HG02588 (cell line): ENCODE results near the gene TLCD3A.
"Not testable (repeated sequence)": the region's sequence is repeated elsewhere in the genome, so short reads cannot be mapped to it uniquely, and the experiment has no call there.

Experiments
- ATAC-seq: cut with Tn5 transposase; IDR thresholded peaks from one replicate; pipeline ENCODE4 v1.9.1; 2021; ENCODE audit warnings: mild to moderate bottlenecking, moderate library complexity; ENCODE audit not compliant: unreplicated experiment

TLCD3A gene

DNA sequence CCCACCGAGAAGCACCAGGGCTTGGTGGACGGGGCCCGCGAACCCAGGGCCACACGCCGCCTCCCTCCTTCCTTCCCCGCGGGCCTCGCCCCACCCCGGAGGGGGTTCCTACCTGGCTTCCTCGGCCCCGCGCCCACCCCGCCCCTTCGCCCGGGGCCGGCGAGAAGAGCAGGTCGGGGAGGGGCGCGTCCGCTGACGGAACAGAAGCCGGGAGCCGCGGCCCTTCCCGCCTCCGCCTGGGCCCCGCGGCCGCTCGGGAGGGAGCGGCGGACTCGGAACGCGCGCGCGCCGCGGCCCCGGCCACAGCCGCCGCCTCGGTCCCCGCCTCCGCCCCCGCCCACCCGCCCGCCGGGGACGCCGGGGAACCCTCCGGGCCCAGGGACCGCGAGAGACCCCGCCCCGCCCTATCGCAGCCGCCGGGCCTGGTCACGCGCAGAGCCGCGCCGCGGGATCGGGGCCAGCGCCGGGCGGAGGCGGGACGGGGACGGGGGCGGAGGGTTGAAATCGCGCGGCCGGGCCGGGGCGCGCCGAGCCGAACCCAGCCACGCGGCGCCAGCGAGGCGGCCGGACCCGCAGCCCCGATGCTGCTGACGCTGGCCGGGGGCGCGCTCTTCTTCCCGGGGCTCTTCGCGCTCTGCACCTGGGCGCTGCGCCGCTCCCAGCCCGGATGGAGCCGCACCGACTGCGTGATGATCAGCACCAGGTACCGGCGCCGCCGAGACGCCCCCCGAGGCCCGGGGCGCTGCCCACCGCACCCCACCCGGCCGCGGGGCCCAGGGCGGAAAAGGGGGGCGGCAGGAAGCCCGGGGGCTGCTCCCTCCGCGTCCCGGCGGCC is at the start of gene TLCD3A:
TSS of gene TLCD3A (plus strand) at position 530 of the 835 bp plus-strand sequence. CDS start at position 582, 52 bp downstream.
- peak; percentile 61 for ATAC-seq

DNA sequence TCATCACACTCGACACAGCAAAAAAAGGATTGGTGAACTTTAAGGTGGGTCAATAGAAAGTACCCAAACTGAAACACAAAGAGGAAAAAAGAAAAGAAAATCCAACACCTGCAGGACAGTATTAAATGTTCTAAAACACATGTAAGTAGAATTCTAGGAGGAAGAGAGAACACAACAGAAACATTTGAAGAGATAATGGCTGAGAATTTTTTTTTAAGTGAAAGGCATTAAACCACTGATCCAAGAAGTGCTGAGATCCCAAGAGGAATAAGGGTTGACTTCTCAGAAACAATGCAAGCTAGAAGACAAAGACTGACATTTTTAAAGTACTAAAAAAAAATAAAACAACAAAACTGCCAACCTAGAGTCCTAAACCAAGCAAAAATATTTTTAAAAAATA is 49.4 kb upstream of the TLCD3A start:
- no peak for ATAC-seq

DNA sequence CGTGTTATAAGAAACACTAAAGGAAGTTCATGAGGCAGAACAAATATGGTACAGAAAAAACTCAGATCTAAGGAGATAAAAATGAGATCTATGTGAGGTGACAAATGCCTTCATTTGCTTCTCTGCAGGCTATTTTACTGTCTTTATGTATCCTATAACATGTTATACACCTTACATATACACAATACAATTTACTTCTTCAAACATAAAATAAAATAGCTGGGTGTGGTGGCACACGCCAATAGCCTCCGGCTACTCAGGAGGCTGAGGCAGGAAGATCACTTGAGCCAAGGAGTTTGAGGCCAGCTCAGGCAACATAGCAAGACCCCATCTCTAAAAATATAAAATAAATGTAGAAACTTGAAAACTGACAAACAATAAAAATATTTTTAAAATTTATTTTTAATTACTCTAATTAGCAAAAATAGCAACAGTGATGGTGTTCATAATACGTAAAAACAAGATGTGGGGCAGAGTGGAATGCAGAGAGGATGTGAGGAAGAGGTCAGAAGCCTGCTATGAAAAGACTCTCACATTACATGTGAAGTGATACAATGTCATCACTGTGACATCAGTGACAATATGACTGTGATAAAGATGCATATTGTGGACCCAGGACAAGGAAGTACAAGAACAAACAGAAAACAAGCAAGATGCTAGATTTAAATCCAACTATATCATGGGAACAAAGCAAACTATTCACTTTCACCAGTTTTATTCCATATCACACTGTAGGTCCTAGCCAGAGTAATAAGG is 48.7 kb upstream of the TLCD3A start:
- no peak for ATAC-seq

DNA sequence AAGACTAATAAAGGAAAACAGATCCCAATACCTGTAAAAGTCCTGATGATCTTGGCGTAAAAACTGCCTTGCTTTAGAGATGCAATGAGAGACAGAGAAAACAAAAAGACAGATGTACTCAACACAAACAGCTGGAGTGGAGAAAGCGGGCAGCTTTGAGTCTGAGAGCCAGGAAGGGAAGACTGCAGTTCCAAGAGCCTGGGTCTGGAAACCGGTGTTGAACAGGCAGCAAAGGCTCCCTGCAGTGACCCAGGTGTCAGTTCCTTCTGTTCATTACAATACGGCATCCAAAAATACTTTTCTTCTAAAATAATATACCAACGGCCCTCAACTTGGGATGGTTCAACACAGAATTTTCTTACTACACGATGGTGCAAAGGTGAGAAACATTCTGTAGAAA is 47.4 kb upstream of the TLCD3A start:
- no peak for ATAC-seq

DNA sequence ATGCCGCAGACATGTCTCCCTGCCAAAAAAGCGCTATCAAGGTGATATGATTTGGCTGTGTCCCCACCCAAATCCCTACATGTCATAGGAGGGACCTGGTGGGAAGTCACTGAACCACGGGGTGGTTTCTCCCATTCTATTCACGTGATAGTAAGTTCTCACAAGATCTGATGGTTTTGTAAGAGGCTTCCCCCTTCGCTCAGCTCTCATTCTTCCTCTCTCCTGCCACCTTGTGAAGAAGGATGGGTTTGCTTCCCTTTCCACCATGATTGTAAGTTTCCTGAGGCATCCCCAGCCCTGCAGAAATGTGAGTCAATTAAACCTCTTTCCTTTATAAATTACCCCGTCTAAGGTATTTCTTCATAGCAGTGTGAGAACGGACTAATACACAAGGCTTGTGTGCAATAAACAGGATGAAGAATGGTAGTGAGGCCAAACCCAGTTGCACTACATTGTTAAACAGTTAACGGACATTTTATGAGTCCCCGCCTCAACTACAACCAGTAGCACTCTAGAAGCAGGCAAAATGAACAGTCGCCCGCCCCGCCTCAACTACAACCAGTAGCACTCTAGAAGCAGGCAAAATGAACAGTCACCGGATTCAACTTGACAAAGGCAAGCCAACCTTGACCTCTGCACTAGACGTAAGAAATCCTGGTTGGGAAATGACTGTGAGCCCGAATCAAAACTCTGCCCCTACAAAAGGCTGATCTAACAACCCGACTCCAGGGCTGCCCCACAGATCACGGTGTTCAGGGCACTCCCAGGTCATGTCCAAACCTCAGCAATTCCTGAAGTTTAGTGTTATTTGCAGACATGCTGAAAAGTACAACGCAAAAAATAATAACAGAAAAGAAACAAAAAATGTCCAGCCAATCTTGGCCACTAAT is 44.1 kb upstream of the TLCD3A start:
- ATAC-seq, result no peak

DNA sequence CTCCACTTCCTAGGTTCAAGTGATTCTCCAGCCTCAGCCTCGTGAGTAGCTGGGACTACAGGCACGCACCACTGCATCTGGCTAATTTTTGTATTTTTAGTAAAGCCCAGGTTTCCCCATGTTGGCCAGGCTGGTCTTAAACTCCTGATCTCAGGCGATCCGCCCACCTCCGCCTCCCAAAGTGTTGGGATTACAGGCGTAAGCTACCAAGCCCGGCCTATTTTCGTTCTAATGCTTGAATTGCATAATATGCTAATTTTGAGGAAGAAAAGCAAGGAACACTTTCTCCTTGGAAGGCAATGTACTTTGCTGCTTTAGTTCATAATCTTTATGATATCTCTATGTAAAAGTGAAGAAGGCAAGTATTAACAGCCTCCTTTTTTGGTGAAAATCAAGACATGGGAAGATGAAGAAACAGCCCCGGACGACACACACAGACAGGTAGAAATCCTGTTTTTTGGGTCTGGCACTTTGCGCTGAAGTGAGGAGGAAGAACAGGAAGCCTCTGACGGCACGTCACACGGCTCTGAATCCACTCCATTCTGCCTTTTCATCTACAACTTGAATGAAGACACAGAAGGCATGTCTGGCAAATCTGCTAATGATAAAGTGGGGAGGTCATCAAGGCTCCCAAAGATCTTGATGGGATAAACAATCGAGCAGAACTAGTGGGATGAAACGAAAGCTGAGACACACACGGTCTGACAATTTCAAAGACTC is 42.7 kb upstream of the TLCD3A start:
- no peak for ATAC-seq

DNA sequence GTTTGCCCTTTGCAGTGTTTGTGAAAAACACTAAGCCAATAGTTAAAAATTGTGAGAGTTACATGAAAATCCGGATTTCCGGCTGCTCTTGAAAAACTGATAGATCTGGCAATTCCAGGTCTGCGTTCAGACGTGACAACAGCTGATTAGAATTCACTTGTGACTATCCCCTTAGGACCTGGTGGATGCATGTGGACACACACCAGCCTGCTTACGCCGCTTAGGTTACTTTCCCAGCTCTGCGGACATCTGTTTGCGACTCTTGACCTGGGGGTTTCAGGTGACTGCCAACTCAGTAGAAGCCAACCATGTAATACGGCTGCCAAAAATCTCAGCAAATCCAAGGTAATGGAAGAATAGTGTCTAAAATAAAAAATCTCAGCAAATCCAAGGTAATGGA is 42.0 kb upstream of the TLCD3A start:
- ATAC-seq, result no peak

DNA sequence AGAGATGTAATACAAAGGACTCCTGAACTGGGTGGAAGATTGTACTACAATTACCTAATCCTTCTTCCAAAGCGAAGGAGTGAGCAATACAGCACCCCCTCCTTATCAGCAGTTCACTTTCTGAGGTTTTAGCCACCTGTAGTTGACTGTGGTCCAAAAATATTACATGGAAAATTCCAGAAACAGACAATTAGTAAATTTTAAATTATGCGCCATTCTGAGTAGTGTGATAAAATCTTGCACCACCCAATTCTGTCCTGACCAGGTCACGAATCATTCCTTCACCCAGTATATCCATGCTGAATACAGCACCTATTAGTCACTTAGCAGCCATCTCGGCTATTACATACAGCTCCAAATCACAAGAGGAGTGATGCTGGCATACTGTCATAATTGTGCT is 41.0 kb upstream of the TLCD3A start:
- no peak for ATAC-seq

DNA sequence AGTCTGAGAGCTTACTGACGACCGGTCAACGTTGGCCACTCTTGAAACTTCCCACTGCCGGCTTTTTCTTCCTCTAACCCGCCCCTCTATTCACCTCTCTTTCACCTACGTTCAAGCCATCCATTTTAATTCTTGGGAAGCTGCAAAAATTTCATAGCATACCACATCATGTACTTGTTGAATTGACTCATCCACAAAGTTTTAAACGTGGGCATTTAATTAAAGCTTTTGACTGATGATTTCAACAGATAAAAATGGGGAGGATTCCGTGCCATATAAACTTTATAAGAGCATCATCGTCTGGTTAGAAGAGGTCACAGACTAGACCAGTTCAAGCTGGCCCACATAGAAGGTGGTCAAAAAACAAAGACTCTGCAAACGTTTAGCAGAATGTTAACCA is 40.3 kb upstream of the TLCD3A start:
- no peak for ATAC-seq

DNA sequence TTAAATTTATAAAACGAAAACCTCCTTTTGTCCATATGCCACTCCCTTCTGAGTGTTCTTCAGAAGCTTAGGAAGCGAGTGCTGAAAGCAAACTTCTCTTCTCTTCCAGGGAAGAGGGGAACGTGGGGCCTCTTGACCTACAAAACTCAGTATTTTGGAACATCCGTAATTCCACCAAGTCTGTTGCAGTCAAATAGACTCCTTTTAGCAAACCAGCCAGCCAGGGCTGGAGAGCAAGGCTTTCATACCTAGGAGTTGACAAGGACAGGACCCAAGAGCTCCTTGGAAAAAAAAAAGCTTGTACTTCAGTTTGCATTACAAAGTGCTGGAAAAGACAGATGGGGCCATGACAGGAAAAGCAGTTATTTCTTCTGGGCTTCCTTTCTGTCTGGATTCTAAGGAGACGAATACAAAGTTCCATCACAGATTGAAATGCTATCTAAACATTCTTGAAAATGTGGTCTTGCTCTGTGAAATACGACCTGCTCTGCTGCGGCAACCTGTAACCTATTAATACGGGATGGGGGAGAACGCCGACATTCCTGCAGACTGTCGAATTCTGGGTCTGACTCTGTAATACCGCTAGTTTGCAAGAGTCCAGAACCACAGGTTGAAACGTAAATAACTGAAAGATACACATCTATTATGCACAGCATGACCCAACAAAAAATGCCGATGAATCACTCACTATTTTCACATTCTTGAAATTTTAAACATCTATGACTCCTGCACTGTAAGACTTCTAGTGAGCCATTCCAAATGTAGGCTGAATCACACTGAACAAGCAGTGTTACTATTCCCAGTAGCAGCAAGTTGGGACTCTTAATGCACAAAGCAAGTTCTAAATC is 38.4 kb upstream of the TLCD3A start:
- ATAC-seq, result no peak

DNA sequence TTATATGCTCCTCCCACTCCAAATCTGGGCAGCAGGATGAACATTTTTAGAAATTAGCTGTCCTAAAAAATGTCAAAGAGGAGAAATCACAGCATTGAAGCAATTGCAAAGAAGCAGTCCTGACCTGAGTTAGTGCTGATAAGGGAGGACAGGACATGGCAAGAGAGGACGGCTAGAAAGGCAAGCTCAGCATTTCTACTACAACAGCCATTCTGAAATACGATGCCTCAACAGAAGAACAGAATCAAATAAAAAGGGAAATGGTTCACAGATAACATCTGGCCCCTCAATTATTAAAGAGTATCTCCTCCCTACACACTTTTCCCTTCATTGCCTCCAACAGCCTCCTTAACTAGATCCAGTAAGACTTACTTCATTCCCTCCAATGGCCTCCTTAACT is 36.0 kb upstream of the TLCD3A start:
- no peak for ATAC-seq

DNA sequence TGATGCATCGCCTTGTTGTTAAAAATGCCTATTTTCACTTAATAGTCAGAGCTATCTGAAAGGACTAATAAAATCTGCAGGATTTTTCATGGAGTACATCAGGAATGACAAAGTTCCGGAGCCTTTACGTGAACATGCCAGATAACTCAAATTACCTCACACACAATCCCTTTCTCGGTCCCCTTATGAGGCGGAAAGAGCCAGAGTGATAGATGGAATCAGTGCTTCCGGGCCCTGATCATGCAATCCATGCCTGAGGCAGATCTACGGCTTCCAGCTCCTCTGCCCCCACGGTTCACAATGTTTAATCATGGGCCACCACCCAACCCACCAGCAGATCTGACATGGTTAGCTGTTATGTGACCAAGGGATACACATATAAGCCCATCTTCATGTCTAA is 34.7 kb upstream of the TLCD3A start:
- no peak for ATAC-seq

DNA sequence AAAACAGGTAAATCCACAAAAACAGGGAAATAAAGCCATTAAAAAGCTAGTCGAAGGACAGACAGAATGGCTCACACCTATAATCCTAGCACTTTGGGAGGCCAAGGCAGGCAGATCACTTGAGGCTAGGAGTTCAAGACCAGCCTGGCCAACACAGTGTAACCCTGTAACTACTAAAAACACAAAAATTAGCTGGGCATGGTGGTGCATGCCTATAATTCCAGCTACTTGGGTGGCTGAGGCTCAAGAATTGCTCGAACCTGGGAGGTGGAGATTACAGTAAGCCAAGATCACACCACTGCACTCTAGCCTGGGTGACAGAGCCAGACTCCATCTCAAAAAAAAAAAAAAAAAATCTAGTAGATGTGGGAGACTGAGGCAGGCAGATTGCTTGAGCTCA is 34.3 kb upstream of the TLCD3A start:
- not testable (repeated sequence) for ATAC-seq

DNA sequence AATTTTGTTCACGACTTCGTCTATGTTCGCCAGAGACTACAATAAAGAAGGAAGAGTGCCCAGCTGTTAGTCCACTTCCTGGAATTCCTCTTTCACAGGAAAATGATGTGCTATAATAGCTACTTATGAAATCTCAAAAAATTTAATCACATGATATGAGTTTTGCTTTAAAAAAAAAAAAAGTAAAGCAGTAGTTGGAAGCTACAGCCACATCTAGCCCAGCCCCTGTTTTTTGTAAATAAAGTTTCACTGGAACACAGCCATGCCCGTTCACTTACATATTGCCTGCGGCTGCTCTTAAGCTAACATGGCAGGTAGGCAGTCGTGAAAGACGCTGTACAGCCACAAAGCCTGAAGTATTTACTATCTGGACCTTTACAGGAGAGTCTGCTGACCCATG is 33.1 kb upstream of the TLCD3A start:
- no peak for ATAC-seq

DNA sequence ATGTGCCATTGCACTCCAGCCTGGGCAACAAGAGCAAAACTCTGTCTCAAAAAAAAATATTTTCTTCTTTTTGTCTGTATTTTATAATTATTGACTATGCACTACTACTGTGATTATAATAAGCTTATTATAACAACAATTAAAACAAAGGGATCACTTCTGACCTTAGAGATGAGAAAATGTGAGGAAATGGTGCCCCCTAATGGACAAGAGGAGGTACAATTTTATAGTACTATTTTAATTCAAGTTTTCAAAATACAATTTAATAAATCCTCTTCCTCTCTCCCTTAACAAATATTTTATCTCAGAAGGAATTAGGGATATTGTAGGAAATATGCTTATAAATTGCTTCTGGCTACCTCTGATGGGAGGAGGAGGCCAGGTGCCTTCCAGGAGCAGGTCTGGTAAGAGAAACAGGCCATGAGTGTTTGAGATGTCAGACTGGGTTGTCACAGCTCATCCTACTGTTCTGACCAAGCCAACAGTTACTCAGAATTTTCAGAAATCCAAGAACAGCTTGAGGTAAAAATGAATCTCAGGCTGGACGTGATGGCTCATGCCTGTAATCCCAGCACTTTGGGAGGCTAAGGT is 31.8 kb upstream of the TLCD3A start:
- ATAC-seq, result no peak

DNA sequence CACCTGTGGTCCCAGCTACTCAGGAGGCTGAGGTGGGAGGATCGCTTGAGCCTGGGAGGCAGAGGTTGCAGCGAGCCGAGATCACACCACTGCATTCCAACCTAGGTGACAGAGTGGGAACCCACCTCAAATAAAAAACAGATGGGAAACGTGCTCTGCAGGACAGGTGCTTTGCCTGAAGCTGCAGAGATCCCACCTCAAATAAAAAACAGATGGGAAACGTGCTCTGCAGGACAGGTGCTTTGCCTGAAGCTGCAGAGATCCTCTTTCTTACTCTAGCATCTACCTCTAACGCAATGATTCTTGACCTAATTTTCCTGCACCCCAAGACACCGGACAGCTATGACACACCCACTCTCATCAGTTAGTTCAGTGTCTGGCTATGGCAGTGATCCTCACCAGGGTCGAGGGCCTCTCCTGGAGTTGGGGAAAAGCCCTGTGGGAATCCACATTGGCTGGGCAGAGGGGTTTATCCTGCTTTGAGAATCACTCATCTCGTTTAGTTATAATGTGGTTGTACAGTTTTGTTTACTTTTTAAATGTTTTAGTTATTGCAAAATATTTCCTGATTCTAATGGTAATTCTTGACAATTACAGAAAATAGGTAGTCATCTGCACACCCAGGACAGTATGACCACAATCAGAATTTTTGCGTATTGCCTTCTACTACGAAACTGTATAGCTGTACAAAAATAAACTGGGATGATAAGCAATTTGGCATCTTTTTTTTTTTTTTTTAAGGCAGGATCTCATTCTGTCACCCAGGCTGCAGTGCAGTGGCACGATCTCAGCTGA is 29.1 kb upstream of the TLCD3A start:
- no peak for ATAC-seq

DNA sequence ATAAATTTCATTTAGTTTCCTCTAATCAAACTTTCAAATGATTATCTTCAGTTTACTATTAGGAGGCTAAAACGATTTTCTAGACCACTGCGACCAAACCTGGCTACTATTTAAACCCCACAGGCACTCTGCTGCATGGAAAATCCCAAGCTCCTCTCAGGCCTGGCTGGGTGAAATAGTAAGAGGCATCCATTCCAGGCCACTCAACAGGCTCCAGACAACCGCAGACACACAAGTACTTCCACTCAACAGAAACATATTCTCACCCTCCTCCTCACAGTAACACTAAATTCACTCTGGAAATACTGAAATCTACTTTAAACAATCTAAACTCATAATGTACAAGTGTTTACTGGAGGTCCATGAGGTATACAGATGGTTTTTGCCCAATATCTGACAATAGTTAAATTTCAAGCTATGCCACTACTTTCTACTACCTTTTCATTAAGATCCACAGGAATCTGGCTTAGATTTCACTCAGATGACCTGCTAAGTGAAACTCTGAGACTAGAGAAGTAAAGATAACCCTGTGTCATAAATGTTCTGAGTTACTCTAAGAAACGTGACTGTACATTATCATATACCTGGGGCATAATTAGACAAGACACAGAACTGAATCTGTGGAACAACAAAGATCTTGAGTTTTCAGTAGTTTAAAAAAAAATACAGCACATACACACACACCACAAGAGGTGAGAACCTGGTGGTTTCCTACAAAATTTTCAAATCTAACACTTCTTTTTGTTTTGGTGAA is 28.1 kb upstream of the TLCD3A start:
- no peak for ATAC-seq

DNA sequence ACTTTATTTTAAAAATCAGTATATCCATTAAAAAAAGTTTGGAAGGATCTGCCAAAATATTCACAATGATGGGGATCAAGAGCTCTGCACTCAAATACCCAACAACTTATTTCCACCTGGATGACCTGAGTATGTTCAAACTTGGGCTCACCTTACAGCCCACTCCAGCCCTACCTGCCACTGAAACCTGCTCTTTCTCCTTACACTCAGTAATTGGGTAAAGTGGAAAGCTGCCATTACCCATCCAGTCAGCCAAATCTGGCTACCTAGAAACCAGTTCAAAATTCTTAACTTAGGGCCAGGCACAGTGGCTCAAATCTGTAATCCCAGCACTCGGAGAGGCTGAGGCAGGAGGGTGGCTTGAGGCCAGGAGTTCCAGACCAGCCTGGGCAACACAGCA is 27.4 kb upstream of the TLCD3A start:
- ATAC-seq, result no peak
